ENCODE measurements around the gene TPP2.

Gene TPP2

GRCh38 chr13:102596147-102597028, at the start of gene TPP2:
TSS of gene TPP2 (plus strand) at chr13:102596986. CDS start at chr13:102597039, 53 bp downstream.
- FAIRE-seq = peak; percentile 93

- no peak for FAIRE-seq
Measured at GRCh38 chr13:102548811-102549210, 48.0 kb upstream of the TPP2 start.

- FAIRE-seq = no peak
Measured at GRCh38 chr13:102550507-102550906, 46.3 kb upstream of the TPP2 start.

- FAIRE-seq = peak; percentile 88
Measured at GRCh38 chr13:102555914-102556553, 40.8 kb upstream of the TPP2 start.

GRCh38 chr13:102556806-102557205, 40.0 kb upstream of the TPP2 start:
- FAIRE-seq = no peak

GRCh38 chr13:102558029-102558428, 38.8 kb upstream of the TPP2 start:
- FAIRE-seq = no peak

DNA sequence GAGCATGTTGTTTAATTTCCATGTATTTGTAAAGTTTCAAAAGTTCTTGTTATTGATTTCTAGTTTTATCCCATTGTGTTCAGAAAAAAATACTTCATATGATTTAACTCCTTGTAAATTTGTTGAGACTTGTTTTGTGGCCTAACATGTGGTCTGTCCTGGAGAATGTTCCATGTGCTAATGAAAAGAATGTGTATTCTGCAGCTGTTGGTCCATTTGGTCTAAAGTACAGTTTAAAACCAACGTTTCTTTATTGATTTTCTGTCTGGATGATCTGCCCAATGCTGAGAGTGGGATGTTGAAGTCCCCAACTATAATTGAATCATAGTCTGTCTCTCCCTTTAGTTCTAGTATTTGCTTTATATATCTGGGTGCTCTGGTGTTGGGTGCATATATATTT, 34.9 kb upstream of the TPP2 start:
- FAIRE-seq = no peak

GRCh38 chr13:102563267-102563666, 33.5 kb upstream of the TPP2 start:
- no peak for FAIRE-seq

DNA sequence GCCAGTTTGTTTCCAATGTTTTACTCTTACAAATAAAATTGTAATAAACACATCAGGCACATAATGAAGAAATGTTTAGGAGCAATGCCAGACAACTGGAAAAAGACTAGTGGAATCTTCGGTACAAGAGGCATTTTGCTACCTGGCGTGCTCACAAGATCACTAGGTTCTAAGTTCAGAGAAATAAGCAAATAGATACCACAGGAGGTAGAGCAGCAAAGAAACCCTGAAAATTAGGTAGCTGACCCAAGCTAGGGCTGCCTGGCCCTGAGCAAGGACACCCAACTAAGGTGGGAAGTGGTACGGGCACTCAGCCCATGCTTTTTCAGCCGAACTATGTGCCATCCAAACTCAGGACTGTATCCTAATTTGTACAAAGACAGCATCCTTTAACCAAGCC, 32.2 kb upstream of the TPP2 start:
- FAIRE-seq = no peak

DNA sequence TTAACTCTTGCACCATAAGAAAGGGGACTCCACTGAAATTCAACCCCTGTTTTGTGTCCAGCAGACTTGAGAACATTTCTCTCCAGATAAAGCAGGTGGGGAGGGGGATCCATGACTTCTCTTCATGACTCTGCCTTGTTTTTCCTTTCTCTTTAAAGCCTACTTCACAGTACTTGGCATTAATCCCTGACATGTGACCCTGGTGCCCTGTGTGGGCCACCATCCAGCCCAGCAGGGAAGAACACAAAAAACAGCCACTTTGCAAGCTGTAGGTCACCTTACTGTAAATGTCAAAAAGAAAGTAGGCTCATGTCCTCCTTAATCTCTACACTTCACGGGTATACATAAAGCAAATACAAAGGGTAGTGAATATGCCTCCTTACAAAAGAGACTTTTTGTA, 30.3 kb upstream of the TPP2 start:
- no peak for FAIRE-seq

DNA sequence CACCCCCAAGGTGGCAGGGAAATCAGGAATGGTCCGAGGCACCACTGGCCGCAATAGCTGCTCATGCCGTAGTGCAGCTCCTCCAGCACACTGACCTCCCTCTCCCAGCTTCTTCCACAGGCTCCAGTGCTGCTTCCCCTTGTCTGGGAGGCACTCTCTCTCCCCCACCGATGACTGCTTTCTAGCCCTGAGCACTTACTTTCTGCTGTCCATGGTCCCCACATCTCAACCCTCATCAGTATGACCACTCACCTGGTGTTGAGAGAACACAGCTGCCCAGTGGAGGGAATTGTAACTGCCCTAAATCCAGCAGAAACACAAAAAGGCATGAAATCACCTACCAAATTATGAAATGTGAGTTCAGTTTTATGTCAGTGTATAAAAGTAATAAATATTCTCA, 28.9 kb upstream of the TPP2 start:
- FAIRE-seq = no peak

DNA sequence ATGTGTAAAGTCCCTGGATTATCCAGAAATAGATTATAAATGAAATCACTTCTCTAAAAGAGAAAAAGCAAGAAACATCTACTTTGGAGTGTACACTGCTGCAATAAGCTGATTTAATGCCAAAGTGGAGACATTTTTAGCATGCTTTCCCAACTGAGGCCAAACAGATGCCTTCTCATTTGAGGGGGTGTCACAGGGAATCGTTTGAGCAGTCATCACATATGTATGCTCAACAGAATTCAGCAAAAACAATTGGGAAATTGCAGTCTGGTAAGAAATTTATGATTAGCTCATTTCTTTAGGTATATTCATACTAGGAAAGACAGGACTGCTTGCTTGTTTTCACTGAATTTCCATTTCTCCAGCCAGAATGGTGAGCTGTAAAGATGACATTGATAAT, 27.3 kb upstream of the TPP2 start:
- no peak for FAIRE-seq

GRCh38 chr13:102571075-102571474, 25.7 kb upstream of the TPP2 start:
- FAIRE-seq = no peak

GRCh38 chr13:102572323-102572722, 24.5 kb upstream of the TPP2 start:
- no peak for FAIRE-seq

- peak; percentile 94 for FAIRE-seq
Measured at GRCh38 chr13:102580552-102581169, 16.1 kb upstream of the TPP2 start.

GRCh38 chr13:102582256-102582655, 14.5 kb upstream of the TPP2 start:
- no peak for FAIRE-seq

DNA sequence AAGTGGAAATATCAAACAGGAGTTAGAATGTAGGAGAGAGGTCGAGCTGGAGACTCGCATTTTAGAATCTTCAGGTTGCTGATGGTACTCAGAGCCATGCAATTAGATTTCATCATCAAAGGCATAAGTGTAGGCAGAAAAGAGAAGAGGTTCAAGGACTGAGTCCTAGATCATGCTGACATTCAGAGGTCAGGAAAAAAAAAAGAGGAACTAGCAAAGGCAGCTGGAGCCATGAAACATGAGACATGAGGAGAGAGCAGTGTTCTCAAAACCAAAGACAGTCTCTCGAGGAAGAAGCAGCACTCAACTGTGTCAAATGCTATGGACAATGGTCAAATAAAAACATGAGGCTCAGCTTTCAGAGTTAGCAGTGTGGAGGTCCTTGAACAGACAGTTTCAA, 12.4 kb upstream of the TPP2 start:
- FAIRE-seq = no peak

DNA sequence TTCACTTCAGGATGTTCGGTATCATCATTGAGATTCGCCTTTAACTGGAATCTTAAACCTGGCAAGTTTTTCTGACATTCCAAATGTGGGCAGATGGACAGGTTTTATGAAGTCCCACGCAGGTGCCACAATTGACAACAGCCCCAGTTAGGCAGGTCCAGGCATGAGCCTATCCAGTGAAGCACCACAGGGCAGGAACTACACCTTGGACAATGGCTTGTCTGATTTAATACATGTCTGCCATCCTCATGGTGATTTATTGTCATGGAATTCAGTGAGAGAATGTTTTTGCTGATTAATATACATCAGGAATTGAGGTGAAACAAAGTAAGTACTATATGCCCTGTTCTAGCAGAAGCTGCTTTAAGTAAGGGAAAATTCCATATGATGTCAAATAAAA, 10.2 kb upstream of the TPP2 start:
- FAIRE-seq = no peak

DNA sequence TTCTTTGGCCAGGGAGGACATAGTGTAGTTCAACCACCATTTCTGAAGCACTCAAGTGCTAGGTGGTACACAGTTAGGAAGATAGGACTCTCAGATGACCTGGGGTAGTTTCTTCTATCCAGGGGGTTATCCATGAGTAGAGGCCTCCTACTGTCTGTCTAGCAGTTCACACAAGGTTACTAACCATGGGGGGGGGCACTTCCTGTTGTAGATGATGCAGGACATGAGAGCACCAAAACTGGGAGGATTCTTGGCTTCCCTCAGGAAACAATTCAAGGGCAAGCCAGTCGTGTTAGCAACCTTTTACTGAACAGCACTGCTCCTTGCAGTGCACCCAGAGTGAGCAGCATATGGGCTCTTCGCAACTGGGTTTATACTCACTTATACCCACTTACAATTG, 8.9 kb upstream of the TPP2 start:
- no peak for FAIRE-seq

DNA sequence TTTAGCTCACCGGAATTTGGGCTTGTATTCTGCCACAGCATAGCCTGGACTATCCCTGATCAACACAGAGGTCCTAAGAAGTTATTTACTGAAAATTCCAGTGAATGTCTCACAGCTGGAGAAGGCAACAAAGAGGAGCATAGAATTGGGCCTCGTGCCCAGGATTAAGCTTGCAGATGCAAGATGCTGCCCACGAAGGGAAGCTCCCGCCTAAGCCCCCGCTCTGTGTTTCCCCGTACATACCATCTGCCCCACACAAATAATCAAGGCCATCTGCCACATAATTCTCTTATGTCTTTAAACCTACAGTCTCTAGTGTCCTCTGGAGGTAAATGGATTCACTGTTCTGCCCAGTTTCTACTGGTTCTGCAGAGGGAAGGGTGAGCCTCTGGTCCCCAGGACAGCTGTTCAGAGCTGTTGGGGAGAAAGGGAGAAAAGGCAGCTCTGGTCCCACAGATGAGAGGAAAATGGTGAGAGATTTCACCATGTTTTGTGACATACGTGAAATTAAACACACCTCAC, 7.4 kb upstream of the TPP2 start:
- no peak for FAIRE-seq

GRCh38 chr13:102591988-102592781, 4.6 kb upstream of the TPP2 start:
- peak; percentile 67 for FAIRE-seq

DNA sequence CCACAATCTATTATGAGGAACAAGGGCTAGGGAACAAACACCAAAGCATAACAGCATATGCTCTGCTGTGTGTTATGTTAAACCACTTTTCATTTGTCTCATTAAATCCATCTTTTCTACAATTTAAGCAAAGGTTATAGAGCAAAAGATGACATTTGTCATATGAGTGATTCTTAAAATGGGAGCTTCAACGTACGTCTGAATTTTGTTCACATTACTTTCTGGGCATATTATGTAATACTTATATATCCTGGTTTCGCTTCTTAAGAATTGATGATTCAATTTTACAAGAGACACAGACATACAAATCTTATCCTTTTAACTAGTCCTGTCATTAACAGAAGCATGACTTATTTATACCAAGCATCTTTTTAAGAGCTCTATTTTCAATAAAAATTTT, 3.3 kb upstream of the TPP2 start:
- FAIRE-seq = no peak

All from G401.6 (cell line).